ENCODE measurements around the gene SCNN1B.
"Not testable (repeated sequence)": the region's sequence is repeated elsewhere in the genome, so short reads cannot be mapped to it uniquely, and the experiment has no call there.

Gene SCNN1B

DNA sequence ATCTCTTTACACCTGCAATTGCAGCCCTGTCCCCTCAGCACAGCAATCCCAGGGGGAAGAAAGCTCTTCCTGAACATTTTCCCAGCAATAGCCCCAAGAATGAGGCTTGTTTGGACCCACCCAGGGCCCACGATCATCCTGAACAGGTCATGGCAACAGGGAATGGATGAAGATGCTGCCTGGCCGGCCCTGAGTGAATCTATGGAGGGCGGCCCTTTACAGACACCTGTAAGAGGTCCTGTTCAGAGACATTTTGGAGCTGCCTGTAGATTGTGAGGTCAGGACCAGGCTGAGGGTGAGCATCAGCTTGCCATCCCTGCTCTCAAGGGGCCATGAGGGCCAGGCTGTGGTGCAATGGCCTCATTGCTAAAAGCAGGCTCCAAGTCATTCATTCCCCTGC lies 81.8 kb downstream of the SCNN1B start:
- no peak for DNase-seq

- DNase-seq, result no peak
Measured at GRCh38 chr16:23384878-23385277, 82.8 kb downstream of the SCNN1B start.

DNA sequence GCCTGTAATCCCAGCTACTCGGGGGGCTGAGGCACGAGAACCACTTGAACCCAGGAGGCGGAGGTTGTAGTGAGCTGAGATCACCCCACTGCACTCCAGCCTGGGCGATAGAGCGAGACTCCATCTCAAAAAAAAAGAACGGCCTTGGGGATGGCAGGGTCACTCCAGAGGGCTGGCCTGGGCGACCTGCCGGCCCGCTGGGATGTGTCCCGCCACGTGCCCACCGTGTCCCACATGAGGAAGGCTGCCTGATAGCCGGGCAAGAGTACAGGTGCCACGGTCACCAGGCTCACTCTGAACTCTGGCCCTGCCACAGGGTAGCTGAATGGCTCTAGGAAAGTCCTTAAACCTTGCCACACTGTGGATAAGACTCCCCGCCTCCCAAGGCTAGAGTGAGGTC lies 83.3 kb downstream of the SCNN1B start:
- no peak for DNase-seq

DNA sequence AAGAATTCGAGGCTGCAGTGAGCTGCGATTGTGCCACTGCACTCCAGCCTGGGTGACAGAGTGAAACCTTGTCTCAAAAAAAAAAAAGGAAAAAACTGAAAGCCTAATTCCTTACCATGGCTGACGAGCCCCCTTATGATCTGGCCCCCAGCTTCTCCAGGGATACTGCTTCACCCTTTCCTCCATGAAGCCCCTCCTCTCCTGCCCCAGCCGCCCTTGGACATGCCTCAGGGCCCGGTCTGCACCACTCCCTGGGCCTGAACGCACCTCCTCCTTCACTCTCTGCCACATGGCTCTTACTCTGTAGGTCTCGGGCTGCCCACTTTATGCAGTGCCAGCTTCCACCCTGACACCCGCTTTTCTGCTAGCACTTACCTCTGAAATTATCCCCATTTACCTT lies 85.6 kb downstream of the SCNN1B start:
- DNase-seq, result no peak

GRCh38 chr16:23388786-23389185 lies 86.7 kb downstream of the SCNN1B start:
- DNase-seq, result no peak

DNA sequence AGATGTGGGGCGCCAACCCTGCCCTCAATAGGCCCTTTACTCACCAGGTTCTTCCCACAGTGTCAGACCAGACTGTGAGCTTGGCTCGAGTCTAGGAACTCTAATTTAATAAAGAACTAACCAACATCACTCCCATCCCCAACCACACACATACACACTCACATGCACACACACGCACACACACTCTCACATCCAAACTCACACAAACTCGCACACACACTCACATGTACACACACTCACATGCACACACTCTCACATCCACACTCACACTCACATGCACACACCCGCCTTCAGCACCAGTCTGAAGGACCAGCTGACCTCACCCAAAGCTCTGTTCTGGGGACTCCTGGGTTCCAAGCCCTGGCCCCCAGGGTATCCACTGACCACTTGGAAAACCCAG lies 87.1 kb downstream of the SCNN1B start:
- DNase-seq, result no peak

DNA sequence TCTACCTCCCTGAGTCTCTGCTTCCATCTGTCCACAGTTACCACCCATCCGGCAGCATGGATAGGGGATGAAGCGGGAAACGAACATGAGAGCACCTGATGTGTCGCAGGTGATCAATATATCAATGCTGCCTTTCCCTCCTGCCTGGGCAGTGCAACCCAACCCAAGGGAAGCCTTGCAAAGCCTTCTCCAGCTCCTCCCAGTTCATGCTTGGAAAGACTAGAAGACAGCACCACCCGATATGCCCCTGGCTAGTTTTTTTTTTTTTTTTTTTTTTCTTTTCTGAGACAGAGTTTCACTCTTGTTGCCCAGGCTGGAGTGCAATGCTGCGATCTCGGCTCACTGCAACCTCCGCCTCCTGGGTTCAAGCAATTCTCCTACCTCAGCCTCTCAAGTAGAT lies 87.8 kb downstream of the SCNN1B start:
- not testable (repeated sequence) for DNase-seq

GRCh38 chr16:23391381-23392222 lies 89.5 kb downstream of the SCNN1B start:
- no peak for DNase-seq

- DNase-seq, result no peak
Measured at GRCh38 chr16:23392223-23392600, 90.1 kb downstream of the SCNN1B start.

DNA sequence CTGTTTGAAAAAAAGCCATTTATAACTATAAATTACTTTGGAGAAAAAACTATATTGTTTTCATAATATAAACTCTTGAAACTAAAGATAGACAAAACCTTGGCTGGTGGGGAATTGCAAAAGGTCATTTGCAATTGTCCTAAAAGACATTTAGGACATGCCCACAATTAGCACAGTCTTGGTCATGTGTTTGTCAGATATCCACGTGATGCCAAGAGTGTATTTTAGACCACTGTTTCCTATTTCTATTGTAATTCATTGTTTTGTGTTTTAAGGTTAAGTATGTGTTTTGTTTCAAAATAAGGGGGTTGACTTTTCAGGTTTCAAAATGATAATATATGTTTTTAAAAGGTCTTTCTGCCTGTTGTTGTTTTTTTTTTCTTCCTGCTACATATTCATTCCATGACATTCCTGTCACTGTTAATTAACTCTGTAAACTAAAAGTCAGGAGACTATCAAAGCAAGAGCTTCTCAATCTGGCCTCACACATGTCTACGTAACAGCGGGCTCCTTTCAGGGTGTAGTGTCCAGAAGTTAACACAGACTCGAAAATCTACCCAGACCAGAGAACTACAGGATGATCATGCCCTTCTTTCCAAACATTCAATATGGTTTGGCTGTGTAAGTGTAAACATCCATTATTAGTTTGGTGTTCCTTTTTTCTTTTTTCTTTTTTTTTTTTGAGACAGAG lies 92.2 kb downstream of the SCNN1B start:
- DNase-seq, result no peak

DNA sequence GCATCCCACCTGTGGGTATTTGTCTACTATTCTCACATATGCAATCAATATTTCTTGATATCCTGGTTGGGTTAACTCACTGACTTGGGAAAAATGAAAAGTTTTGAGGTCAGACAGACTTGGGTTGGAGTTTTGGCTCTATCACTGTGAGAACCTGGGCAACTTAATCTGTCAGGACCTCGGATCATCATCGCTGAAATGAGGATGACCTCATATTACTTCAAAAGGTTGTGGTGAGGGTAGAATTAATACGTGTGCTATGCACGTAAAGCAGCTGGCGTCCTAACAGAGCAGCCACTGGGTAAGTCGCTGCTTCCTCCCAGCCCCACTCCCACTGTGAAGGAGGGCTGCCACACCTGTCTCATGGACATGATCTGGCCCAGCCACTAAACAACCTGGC lies 93.6 kb downstream of the SCNN1B start:
- DNase-seq, result no peak

- DNase-seq, result no peak
Measured at GRCh38 chr16:23397464-23397863, 95.4 kb downstream of the SCNN1B start.

DNA sequence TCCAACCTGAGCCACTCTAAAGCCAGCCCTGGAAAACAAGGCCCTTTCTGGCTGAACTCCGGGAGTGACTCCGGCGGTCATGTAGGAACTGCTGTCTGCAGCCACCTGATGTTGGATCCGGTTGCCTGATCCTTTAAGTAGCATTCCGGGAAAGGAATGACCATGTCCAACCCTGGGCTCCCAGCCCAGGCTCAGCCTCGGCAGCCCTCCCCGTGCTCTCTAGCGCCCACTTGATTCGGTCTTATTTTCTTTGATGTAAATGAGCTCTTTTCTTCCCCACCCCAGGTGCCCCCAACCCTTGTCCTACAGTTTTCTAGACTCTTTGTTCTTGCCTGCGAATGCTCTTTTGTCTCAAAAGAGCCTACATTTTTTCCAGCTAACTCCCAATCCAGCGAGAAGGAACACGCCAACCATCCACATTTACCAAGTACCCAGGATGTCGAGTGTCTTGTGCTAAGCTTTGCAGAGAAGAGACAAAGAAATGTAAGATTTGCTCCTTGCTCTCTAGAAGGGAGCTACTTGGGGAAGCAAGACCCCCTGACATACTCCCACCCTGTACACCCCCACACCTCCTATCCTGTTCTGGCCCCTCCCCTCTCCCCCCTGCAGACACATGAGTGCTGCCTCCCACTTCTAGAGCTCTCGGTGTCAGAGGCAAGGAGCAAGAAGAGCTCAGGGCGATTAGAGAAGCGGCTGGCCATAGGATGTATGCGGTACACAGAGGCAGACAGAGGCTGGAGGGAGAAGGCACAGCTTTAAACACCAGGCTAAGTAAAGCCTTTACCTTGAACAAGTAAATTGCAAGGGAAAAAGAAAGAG lies 97.1 kb downstream of the SCNN1B start:
- DNase-seq, result no peak

- DNase-seq, result not testable (repeated sequence)
Measured at GRCh38 chr16:23400447-23400846, 98.3 kb downstream of the SCNN1B start.

- no peak for DNase-seq
Measured at GRCh38 chr16:23401139-23401538, 99.0 kb downstream of the SCNN1B start.

DNA sequence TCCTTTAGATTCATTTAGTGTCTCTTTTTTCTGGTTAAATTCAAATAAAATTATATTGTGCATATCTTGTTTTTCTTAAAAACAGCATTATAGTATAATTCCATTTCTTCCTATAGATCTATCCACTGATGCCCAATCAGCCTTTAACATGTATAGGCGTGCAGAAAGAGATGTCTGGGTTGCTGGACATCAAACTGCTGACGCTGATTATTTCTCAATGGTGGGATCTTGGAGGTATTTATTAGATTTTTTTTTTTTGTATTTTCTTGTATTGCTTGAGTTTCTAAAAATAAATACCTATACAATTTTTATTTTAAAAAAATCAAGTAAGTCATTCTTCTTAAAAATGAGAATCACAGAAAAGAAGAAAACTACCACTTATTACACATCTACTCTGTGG lies 100.0 kb downstream of the SCNN1B start:
- no peak for DNase-seq

- DNase-seq, result no peak
Measured at GRCh38 chr16:23403547-23403946, 101.4 kb downstream of the SCNN1B start.

GRCh38 chr16:23406024-23406423 lies 103.9 kb downstream of the SCNN1B start:
- DNase-seq, result no peak

- DNase-seq, result no peak
Measured at GRCh38 chr16:23406546-23407240, 104.6 kb downstream of the SCNN1B start.

GRCh38 chr16:23407436-23408127 lies 105.5 kb downstream of the SCNN1B start:
- no peak for DNase-seq

DNA sequence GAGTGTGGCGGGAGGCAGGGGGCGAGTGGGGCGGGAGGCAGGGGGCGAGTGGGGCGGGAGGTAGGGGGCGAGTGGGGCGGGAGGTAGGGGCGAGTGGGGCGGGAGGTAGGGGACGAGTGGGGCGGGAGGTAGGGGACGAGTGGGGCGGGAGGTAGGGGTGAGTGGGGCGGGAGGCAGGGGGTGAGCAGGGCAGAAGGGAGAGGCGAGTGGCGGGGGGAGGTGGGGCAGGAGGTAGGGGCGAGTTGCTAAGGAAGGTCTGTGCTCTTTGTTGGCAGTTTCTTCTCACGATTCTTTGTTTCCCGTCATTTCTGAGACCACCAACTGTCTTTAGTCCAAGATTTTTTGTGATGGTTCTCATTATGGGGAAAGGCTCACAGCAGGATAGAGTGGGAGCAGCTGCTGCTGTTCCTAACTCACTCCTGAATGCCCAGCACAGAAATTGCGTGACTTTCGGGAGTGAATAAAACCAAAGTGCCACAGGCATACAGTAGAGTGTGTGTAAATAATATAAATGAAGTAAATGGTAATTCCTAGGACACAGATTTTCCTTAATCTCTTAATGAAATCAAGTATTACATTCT lies 106.2 kb downstream of the SCNN1B start:
- DNase-seq, result no peak

GRCh38 chr16:23408823-23409298 lies 106.8 kb downstream of the SCNN1B start:
- no peak for DNase-seq

All from KG1 (cell line).